Mucosa of stomach (tissue), 1 donor: ENCODE results near the gene RNF128.
A peak's percentile ranks its signal among the peaks of the same experiment; 100 is the strongest.

Source experiments
- H3K27me3 ChIP-seq: one replicate; pipeline ENCODE4 v1.7.0; 2013; ENCODE audit warnings: mild to moderate bottlenecking, low read length; ENCODE audit not compliant: control insufficient read depth, insufficient read depth
- H3K36me3 ChIP-seq: one replicate; pipeline ENCODE4 v1.7.0; 2013; ENCODE audit warnings: low read length; ENCODE audit not compliant: control insufficient read depth, insufficient read depth
- H3K4me1 ChIP-seq: one replicate; pipeline ENCODE4 v1.7.0; 2013; ENCODE audit warnings: mild to moderate bottlenecking, low read length; ENCODE audit not compliant: control insufficient read depth, insufficient read depth
- H3K4me3 ChIP-seq: one replicate; pipeline ENCODE4 v1.7.0; 2013; ENCODE audit warnings: low read length
- H3K9ac ChIP-seq: one replicate; pipeline ENCODE4 v1.7.0; 2013; ENCODE audit warnings: mild to moderate bottlenecking, low read length, moderate library complexity
- H3K9me3 ChIP-seq: one replicate; pipeline ENCODE4 v1.7.0; 2013; ENCODE audit warnings: mild to moderate bottlenecking, low read length, moderate library complexity; ENCODE audit not compliant: control insufficient read depth
- donor health status: Pancreatic carcinoma.

The RNF128 gene

DNA sequence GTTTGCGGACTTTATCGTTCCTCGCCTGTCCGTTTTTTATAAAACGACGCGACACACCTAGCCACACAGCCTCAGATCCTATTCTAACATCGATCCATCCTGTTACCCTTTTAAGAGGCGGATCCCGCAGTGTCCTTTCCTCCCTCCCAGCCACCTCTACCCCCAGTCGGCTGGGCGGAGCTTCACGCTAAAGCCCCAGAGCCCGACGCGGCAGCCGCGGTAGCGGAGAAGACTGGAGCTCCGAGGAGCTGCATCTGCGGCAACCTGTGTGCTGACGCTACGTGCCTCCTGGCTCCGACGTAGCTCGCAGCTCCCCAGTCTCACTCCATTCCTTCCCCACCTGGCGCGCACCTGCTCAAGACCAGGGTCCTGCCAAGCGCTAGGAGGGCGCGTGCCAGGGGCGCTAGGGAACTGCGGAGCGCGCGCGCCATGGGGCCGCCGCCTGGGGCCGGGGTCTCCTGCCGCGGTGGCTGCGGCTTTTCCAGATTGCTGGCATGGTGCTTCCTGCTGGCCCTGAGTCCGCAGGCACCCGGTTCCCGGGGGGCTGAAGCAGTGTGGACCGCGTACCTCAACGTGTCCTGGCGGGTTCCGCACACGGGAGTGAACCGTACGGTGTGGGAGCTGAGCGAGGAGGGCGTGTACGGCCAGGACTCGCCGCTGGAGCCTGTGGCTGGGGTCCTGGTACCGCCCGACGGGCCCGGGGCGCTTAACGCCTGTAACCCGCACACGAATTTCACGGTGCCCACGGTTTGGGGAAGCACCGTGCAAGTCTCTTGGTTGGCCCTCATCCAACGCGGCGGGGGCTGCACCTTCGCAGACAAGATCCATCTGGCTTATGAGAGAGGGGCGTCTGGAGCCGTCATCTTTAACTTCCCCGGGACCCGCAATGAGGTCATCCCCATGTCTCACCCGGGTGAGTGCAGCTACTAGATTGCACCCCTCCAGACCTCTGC, at the start of gene RNF128:
TSS of gene RNF128 (plus strand) at position 217 of the 953 bp plus-strand sequence. CDS start at position 430, 213 bp downstream.
- H3K9me3 ChIP-seq: no peaks in the 10 kb centered on the region
- no peaks in the 10 kb centered on the region for H3K27me3 ChIP-seq
- no peaks in the 10 kb centered on the region for H3K36me3 ChIP-seq
- H3K4me3 ChIP-seq: peak within 1 kb of the TSS; percentile 19
- peak within 1 kb of the TSS; percentile 68 for H3K9ac ChIP-seq
- no peaks in the 10 kb centered on the region for H3K4me1 ChIP-seq

GRCh38 chrX:106680716-106681115, 45.8 kb upstream of the RNF128 start:
- H3K27me3 ChIP-seq: no peaks in the 10 kb centered on the region
- no peak overlapping the region for H3K9ac ChIP-seq
- H3K9me3 ChIP-seq: no peaks in the 10 kb centered on the region
- no peak overlapping the region for H3K4me3 ChIP-seq
- no peaks in the 10 kb centered on the region for H3K36me3 ChIP-seq
- H3K4me1 ChIP-seq: no peaks in the 10 kb centered on the region

DNA sequence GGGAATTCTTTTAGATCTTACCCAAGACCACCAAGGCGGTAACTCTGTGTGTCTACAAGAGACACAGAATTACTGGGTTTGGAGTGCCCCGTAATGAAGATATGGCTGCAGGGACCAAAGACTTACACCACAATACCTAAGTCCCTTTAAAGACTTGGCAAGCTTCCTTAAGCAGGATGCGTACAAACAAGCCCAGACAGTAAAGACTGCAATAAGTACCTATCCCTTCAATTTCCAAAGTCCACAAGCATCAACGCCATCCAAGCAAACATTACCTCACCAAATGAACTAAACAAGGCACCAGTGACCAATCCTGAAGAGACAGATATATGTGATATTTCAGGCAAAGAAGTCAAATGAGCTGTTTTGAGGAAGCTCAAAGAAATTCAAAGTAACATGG, 42.3 kb upstream of the RNF128 start:
- Histone ChIP-seq H3K9ac (no peak overlapping the region), H3K27me3 (no peaks in the 10 kb centered on the region), H3K4me3 (no peak overlapping the region), H3K36me3 (no peaks in the 10 kb centered on the region), H3K4me1 (no peaks in the 10 kb centered on the region), H3K9me3 (no peaks in the 10 kb centered on the region)

GRCh38 chrX:106692425-106693065, 34.0 kb upstream of the RNF128 start:
- Histone ChIP-seq H3K36me3 (no peaks in the 10 kb centered on the region), H3K9me3 (no peaks in the 10 kb centered on the region), H3K4me1 (no peaks in the 10 kb centered on the region), H3K4me3 (no peak overlapping the region), H3K9ac (no peak overlapping the region), H3K27me3 (no peaks in the 10 kb centered on the region)

GRCh38 chrX:106696502-106696901, 30.0 kb upstream of the RNF128 start:
- H3K36me3 ChIP-seq: no peaks in the 10 kb centered on the region
- H3K27me3 ChIP-seq: no peaks in the 10 kb centered on the region
- H3K9ac ChIP-seq: no peak overlapping the region
- no peaks in the 10 kb centered on the region for H3K9me3 ChIP-seq
- no peaks in the 10 kb centered on the region for H3K4me1 ChIP-seq
- H3K4me3 ChIP-seq: no peak overlapping the region

DNA sequence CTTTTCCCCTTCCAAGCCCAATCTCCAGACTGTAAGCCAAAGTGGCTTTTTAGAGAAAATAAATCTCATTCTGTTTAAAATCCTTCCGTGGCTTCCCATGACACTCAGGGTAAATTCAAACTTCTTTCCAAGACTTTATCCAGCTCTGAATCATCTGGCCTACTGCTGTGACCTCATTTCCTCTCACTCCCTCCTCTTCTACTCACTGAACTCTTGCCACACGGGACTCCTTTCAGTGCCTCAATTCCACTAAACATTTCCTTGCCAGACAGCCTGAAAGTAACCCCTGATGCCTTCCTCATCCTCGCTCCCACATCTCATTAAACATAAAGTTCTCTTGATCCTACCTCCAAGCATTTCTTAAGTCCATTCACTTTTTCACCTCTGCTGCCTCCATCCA, 27.8 kb upstream of the RNF128 start:
- Histone ChIP-seq H3K27me3 (no peaks in the 10 kb centered on the region), H3K9ac (no peak overlapping the region), H3K4me1 (no peaks in the 10 kb centered on the region), H3K36me3 (no peaks in the 10 kb centered on the region), H3K4me3 (no peak overlapping the region), H3K9me3 (no peaks in the 10 kb centered on the region)

GRCh38 chrX:106702636-106703035, 23.9 kb upstream of the RNF128 start:
- Histone ChIP-seq H3K9ac (no peak overlapping the region), H3K4me3 (no peak overlapping the region), H3K4me1 (no peaks in the 10 kb centered on the region), H3K36me3 (no peaks in the 10 kb centered on the region), H3K27me3 (no peaks in the 10 kb centered on the region), H3K9me3 (no peaks in the 10 kb centered on the region)

GRCh38 chrX:106706466-106706865, 20.0 kb upstream of the RNF128 start:
- Histone ChIP-seq H3K36me3 (no peaks in the 10 kb centered on the region), H3K4me1 (no peaks in the 10 kb centered on the region), H3K4me3 (no peak overlapping the region), H3K9ac (no peak overlapping the region), H3K27me3 (no peaks in the 10 kb centered on the region), H3K9me3 (no peaks in the 10 kb centered on the region)

DNA sequence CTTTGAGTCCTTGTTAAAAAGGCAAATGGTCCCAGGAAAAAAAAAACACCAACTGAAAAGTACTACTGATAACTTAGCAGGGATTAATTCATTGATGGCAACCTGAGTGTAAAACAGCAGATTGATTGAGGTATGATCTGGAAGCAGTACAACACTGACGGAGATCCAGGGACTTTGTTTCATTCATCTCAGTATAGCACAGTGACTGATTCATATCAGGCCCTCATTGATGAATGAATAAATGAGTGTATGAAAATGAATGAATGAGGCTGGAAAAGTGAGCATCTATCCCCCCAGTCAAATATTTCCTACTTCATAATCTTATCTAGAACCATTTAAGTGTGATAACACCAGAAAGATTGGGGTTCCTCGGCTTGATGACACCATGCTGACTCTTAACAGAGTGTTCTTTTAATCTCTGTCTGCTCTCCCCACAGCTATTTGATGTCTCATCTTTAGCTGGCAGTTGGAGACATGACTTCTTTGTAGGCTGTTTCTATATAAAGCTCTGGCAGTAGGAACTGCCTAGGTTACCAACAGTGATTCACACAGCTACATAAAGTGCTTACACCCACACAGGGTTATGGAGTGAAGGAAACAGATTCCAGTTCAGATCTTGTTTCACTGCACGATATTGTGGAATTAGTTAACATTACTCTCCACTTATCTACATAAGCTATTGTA, 18.6 kb upstream of the RNF128 start:
- H3K36me3 ChIP-seq: no peaks in the 10 kb centered on the region
- no peaks in the 10 kb centered on the region for H3K4me1 ChIP-seq
- H3K9me3 ChIP-seq: no peaks in the 10 kb centered on the region
- no peak overlapping the region for H3K9ac ChIP-seq
- H3K4me3 ChIP-seq: no peak overlapping the region
- H3K27me3 ChIP-seq: no peaks in the 10 kb centered on the region

GRCh38 chrX:106710771-106711170, 15.7 kb upstream of the RNF128 start:
- H3K9me3 ChIP-seq: no peaks in the 10 kb centered on the region
- no peaks in the 10 kb centered on the region for H3K36me3 ChIP-seq
- H3K4me1 ChIP-seq: peaks cover 7% of the 10 kb centered on the region
- no peak overlapping the region for H3K4me3 ChIP-seq
- no peaks in the 10 kb centered on the region for H3K27me3 ChIP-seq
- no peak overlapping the region for H3K9ac ChIP-seq

- Histone ChIP-seq H3K36me3 (no peaks in the 10 kb centered on the region), H3K9ac (no peak overlapping the region), H3K4me3 (no peak overlapping the region), H3K4me1 (peaks cover 9% of the 10 kb centered on the region), H3K9me3 (no peaks in the 10 kb centered on the region), H3K27me3 (no peaks in the 10 kb centered on the region)
Measured at GRCh38 chrX:106711375-106711774, 15.1 kb upstream of the RNF128 start.

GRCh38 chrX:106716004-106716403, 10.5 kb upstream of the RNF128 start:
- H3K9ac ChIP-seq: no peak overlapping the region
- H3K27me3 ChIP-seq: no peaks in the 10 kb centered on the region
- no peaks in the 10 kb centered on the region for H3K36me3 ChIP-seq
- H3K9me3 ChIP-seq: no peaks in the 10 kb centered on the region
- peaks cover 9% of the 10 kb centered on the region for H3K4me1 ChIP-seq
- no peak overlapping the region for H3K4me3 ChIP-seq
